Activated CD4-positive, alpha-beta T cell treated with anti-CD3 and anti-CD28 coated beads for 4 hours (primary cell): Measurements from ENCODE around the gene PIK3CA.
"Not testable (repeated sequence)": the region's sequence is repeated elsewhere in the genome, so short reads cannot be mapped to it uniquely, and the experiment has no call there.

ENCODE experiments used
- DNase-seq, 2 donors: peaks; one replicate each; pipeline ENCODE4 v3.0.0-alpha.2; 2020

Gene PIK3CA

GRCh38 chr3:179265875-179266274 lies 117.7 kb downstream of the PIK3CA start:
- DNase-seq: no peak

GRCh38 chr3:179266701-179267211 lies 118.6 kb downstream of the PIK3CA start:
- DNase-seq: no peak

- DNase-seq: no peak
Observed at GRCh38 chr3:179268400-179269051, 120.4 kb downstream of the PIK3CA start.

GRCh38 chr3:179269152-179269707 lies 121.1 kb downstream of the PIK3CA start:
- no peak for DNase-seq

GRCh38 chr3:179272385-179272784 lies 124.2 kb downstream of the PIK3CA start:
- peak in 1 of 2 donors; percentile 4 for DNase-seq

- not testable (repeated sequence) for DNase-seq
Observed at GRCh38 chr3:179274434-179274833, 126.3 kb downstream of the PIK3CA start.

- no peak for DNase-seq
Observed at GRCh38 chr3:179276001-179276400, 127.8 kb downstream of the PIK3CA start.

GRCh38 chr3:179276743-179277142 lies 128.6 kb downstream of the PIK3CA start:
- no peak for DNase-seq

GRCh38 chr3:179278151-179278550 lies 130.0 kb downstream of the PIK3CA start:
- DNase-seq: no peak

GRCh38 chr3:179278932-179279693 lies 131.0 kb downstream of the PIK3CA start:
- no peak for DNase-seq

- no peak for DNase-seq
Observed at GRCh38 chr3:179279837-179280236, 131.7 kb downstream of the PIK3CA start.

- DNase-seq: no peak
Observed at GRCh38 chr3:179281825-179282224, 133.7 kb downstream of the PIK3CA start.

GRCh38 chr3:179286331-179286730 lies 138.2 kb downstream of the PIK3CA start:
- no peak for DNase-seq

GRCh38 chr3:179288845-179289244 lies 140.7 kb downstream of the PIK3CA start:
- no peak for DNase-seq

GRCh38 chr3:179289295-179289694 lies 141.1 kb downstream of the PIK3CA start:
- no peak for DNase-seq
